Ovary (tissue), 9 donors: ENCODE results near the gene DAPK3. TPM values are rescaled to one million over a fixed set of nuclear protein-coding genes. Genes with fewer than 3 reads are reported as not detected.
"Not testable (repeated sequence)": the region's sequence is repeated elsewhere in the genome, so short reads cannot be mapped to it uniquely, and the experiment has no call there.

Experiments used
- DNase-seq, 5 donors: peaks; one replicate each; pipeline ENCODE4 v3.0.0-alpha.2; 2019 to 2020
- H3K27ac ChIP-seq, 2 donors: fragments of 200-600 bp; one replicate each; pipeline versions ENCODE4 v1.5.1 to v1.8.0; 2019 to 2022
- H3K27me3 ChIP-seq: fragments of 200-600 bp; one replicate; pipeline ENCODE4 v1.8.0; 2022
- H3K36me3 ChIP-seq: fragments of 200-600 bp; sonication (generic); one replicate; pipeline ENCODE4 v1.5.1; 2019
- H3K4me1 ChIP-seq: one replicate; pipeline ENCODE4 v1.8.1; 2013; ENCODE audit warnings: mild to moderate bottlenecking, moderate library complexity; ENCODE audit not compliant: insufficient read depth
- H3K4me3 ChIP-seq: fragments of 200-600 bp; sonication (generic); one replicate; pipeline ENCODE4 v1.5.1; 2017
- H3K9me3 ChIP-seq, 2 donors: fragments of 200-600 bp in 1 of 2; sonication (generic) in 1 of 2; one replicate each; pipeline versions ENCODE4 v1.5.1 to v1.8.1; 2013 to 2019; ENCODE audit warnings: mild to moderate bottlenecking in 1 of 2, moderate library complexity in 1 of 2
- CTCF ChIP-seq, 3 donors: fragments of 450-650 bp in 2 of 3; fragments of 200-600 bp in 1 of 3; IDR thresholded peaks; one replicate each; pipeline versions ENCODE4 v1.5.1 to v1.8.0; 2016 to 2022; ENCODE audit warnings: antibody characterized with exemption in 3 of 3, mild to moderate bottlenecking in 1 of 3
- EP300 ChIP-seq: sonication (generic); formaldehyde crosslinking; IDR thresholded peaks from one replicate; pipeline ENCODE4 v1.6.1; 2017; ENCODE audit warnings: antibody characterized with exemption
- POLR2A ChIP-seq: fragments of 450-650 bp; IDR thresholded peaks from one replicate; pipeline ENCODE4 v1.6.1; 2017; ENCODE audit warnings: antibody characterized with exemption, mild to moderate bottlenecking, moderate library complexity
- WGBS, 3 donors: extraction: QIAGEN DNeasy Blood & Tissue Kit in 1 of 3; methylation state at CpG; one replicate each; pipeline versions ENCODE4 v1.1.5 to v1.1.7; 2013 to 2017; 5-methylcytosine and 5-hydroxymethylcytosine counted together
- intact Hi-C, 4 donors: fragments of 100-400 bp; cut with DNase I; formaldehyde crosslinking; loops; one replicate each; pipeline versions ENCODE4 v1.11.0 to v1.15.1; 2022 to 2023
- polyA plus RNA-seq, 2 donors: library from polyadenylated mRNA; stranded (reverse); fragments of 200-250 nt in 1 of 2; fragments of 350-450 nt in 1 of 2; fragmentation: Illumina TruSeq in 1 of 2; extraction: RNeasy Lipid Tissue Mini Kit (QIAGEN cat#74804) in 1 of 2; gene quantifications; one replicate each; pipeline ENCODE4 v1.2.3, GENCODE V29; 2013 to 2014
- total RNA-seq, 7 donors: library from RNA; depleted of rRNA in 2 of 7; stranded (reverse); fragments of >200 nt in 2 of 7; fragmentation: NEBNext Ultra II Directional in 3 of 7; extraction: Animal tissue kit (Norgen Biotek cat#: 25700) in 3 of 7; gene quantifications; one replicate each; pipeline versions ENCODE4 v1.1.0 to v1.2.4, GENCODE V29; 2016 to 2023
- donor health status: DM: no; HTN: no; CAD: no; lungs with moderate emphysema.
- donor health status: DM: no; HTN: no; CAD: no.
- donor health status: Bipolar disorder and iron deficiency.
- donor health status: DM: yes; HTN: yes; CAD: no.
- donor health status: DM: no; HTN: no; CAD: no.
- donor health status: DM: yes; HTN: yes; CAD: no.

Gene DAPK3
- total and polyA plus RNA-seq, 9 donors = 8.3 to 101 (median 57.0) TPM

DNA sequence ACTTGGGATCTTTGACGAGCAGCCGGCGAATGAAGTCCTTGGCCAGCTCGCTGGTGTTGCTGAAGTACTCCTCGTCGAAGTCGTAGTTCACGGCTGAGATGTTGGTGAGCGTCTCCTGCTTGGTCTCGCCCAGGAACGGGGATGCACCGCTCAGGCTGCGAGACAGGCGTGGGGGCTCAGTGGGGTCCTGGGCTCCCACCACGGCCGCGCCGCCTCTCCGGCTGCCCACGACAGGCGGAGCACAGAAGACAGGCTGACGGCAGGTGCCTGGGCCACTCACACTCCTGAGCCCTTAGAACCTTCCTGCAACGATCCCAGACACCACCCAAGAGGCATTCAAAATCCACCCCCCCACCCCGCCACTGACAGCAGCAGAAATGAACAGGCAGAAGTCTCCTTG lies 9.9 kb downstream of the DAPK3 start:
- no peaks in the 10 kb centered on the region for H3K9me3 ChIP-seq

GRCh38 chr19:3959766-3960131 lies 11.2 kb downstream of the DAPK3 start:
- no peak overlapping the region for H3K4me3 ChIP-seq
- TF ChIP-seq CTCF (IDR thresholded peaks at IDR 0.05) = no peak
- no peak for TF ChIP-seq EP300
- no peak for TF ChIP-seq POLR2A
- H3K9me3 ChIP-seq = no peaks in the 10 kb centered on the region
- H3K4me1 ChIP-seq = no peaks in the 10 kb centered on the region
- DNase-seq = no peak
- H3K27ac ChIP-seq = no peak overlapping the region
- 90 to 98% (median 94%) methylated on average over 8 to 15 of the region's 15 CpGs for WGBS, 3 donors
- intact Hi-C loops = no loop called here
- no peaks in the 10 kb centered on the region for H3K27me3 ChIP-seq
- no peaks in the 10 kb centered on the region for H3K36me3 ChIP-seq

More for the DNA sequence above, 9.9 kb downstream of the DAPK3 start:
- no peaks in the 10 kb centered on the region for H3K36me3 ChIP-seq
- peaks cover 1% of the 10 kb centered on the region for H3K4me1 ChIP-seq
- H3K27ac ChIP-seq = no peak overlapping the region
- DNase-seq = peak in 1 of 5 donors; percentile 37
- no peaks in the 10 kb centered on the region for H3K27me3 ChIP-seq
- WGBS, 3 donors = 88 to 91% (median 90%) methylated on average over 24 of the region's 24 CpGs
- no peak overlapping the region for H3K4me3 ChIP-seq
- intact Hi-C loops = no loop called here
- no peak for TF ChIP-seq EP300
- TF ChIP-seq POLR2A = no peak
- TF ChIP-seq CTCF (IDR thresholded peaks at IDR 0.05) = no peak

GRCh38 chr19:3958836-3959765 lies 11.8 kb downstream of the DAPK3 start:
- no peaks in the 10 kb centered on the region for H3K36me3 ChIP-seq
- TF ChIP-seq POLR2A = no peak
- TF ChIP-seq CTCF (IDR thresholded peaks at IDR 0.05) = no peak
- no peak for TF ChIP-seq EP300
- DNase-seq = peak in 2 of 5 donors; percentile 23 to 38
- no peaks in the 10 kb centered on the region for H3K27me3 ChIP-seq
- no peaks in the 10 kb centered on the region for H3K9me3 ChIP-seq
- intact Hi-C loops = no loop called here
- H3K4me3 ChIP-seq = no peak overlapping the region
- no peak overlapping the region for H3K27ac ChIP-seq
- 92 to 95% (median 93%) methylated on average over 83 to 86 of the region's 86 CpGs for WGBS, 3 donors
- no peaks in the 10 kb centered on the region for H3K4me1 ChIP-seq

DNA sequence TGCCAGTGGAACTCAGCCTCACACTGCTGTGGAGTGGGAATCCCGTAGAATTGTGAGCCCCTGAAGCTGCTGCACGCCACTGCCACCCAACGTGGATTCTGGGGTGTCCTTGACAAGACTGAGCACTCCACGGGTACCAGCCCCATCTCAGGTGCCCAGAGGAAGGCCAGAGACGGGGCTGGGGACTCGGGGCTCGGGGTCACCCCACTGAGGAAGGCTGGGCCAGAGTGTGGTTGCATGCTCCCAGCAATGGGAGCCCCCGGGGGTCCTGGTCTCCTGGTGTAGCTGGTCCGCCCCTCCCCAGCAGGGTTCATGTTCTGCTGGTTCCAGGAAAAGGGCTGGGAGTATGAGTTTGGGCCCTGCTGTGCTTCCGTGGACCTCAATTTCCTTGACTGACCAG lies 15.2 kb downstream of the DAPK3 start:
- no peaks in the 10 kb centered on the region for H3K27me3 ChIP-seq
- DNase-seq = no peak
- no peak overlapping the region for H3K4me3 ChIP-seq
- no peak for TF ChIP-seq POLR2A
- TF ChIP-seq CTCF (IDR thresholded peaks at IDR 0.05) = no peak
- TF ChIP-seq EP300 = no peak
- 78 to 85% (median 85%) methylated on average over 7 to 10 of the region's 10 CpGs for WGBS, 3 donors
- no peaks in the 10 kb centered on the region for H3K9me3 ChIP-seq
- no peak overlapping the region for H3K27ac ChIP-seq
- no peaks in the 10 kb centered on the region for H3K36me3 ChIP-seq
- H3K4me1 ChIP-seq = peaks cover 10% of the 10 kb centered on the region
- intact Hi-C loops = no loop called here

DNA sequence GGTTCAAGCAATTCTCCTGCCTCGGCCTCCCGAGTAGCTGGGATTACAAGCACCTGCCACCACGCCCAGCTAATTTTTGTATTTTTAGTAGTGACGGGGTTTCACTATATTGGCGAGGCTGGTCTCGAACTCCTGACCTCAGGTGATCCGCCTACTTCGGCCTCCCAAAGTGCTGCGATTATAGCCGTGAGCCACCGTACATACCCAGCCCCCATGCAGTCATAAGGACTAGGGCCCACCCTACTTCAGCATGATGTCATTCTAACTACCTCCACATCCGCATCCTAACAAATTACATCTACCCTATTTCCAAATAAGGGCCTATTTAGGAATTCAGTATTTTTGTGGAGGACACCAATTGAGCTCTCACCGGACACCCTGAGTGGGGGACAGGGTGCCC lies 15.6 kb downstream of the DAPK3 start:
- intact Hi-C loops, DNase-seq, H3K4me1 ChIP-seq, H3K9me3 ChIP-seq, H3K27ac ChIP-seq, H3K27me3 ChIP-seq, H3K36me3 ChIP-seq, H3K4me3 ChIP-seq: not testable (repeated sequence)
- WGBS, 3 donors = 82 to 88% (median 83%) methylated on average over 13 of the region's 13 CpGs
